Liver (tissue), 9 donors: ENCODE data around the gene HEYL. TPM values are rescaled to one million over a fixed set of nuclear protein-coding genes. Genes with fewer than 3 reads are reported as not detected.

Source experiments
- DNase-seq: peaks from one replicate; pipeline ENCODE4 v3.0.0-alpha.2; 2017; ENCODE audit warnings: low spot score
- H3K27ac ChIP-seq, 2 donors: one replicate each; pipeline ENCODE4 v1.7.0; 2013; ENCODE audit warnings: inconsistent platforms in 2 of 2, low read length in 2 of 2, control low read depth in 1 of 2, low read depth in 1 of 2, mild to moderate bottlenecking in 1 of 2
- H3K27me3 ChIP-seq, 4 donors: one replicate each; pipeline versions ENCODE4 v1.6.1 to v1.7.0; 2013; ENCODE audit warnings: low read length in 3 of 4, inconsistent platforms in 1 of 4, mild to moderate bottlenecking in 1 of 4, moderate library complexity in 1 of 4; ENCODE audit not compliant: control insufficient read depth in 4 of 4, insufficient read depth in 4 of 4
- H3K36me3 ChIP-seq, 4 donors: one replicate each; pipeline versions ENCODE4 v1.6.1 to v1.7.0; 2013; ENCODE audit warnings: low read length in 3 of 4, mild to moderate bottlenecking in 3 of 4, low read depth in 1 of 4, moderate library complexity in 1 of 4; ENCODE audit not compliant: control insufficient read depth in 4 of 4, insufficient read depth in 3 of 4
- H3K4me1 ChIP-seq, 4 donors: one replicate each; pipeline versions ENCODE4 v1.6.1 to v1.7.0; 2013; ENCODE audit warnings: low read length in 3 of 4, mild to moderate bottlenecking in 3 of 4, moderate library complexity in 1 of 4; ENCODE audit not compliant: control insufficient read depth in 4 of 4, insufficient read depth in 4 of 4
- H3K4me3 ChIP-seq, 3 donors: one replicate each; pipeline versions ENCODE4 v1.6.1 to v1.7.0; 2013; ENCODE audit warnings: low read length in 3 of 3, control low read depth in 1 of 3, low read depth in 1 of 3, mild to moderate bottlenecking in 1 of 3
- H3K9ac ChIP-seq, 2 donors: one replicate each; pipeline ENCODE4 v1.7.0; 2013; ENCODE audit warnings: low read length in 2 of 2, mild to moderate bottlenecking in 2 of 2, moderate library complexity in 2 of 2, control low read depth in 1 of 2, low read depth in 1 of 2
- H3K9me3 ChIP-seq, 4 donors: one replicate each; pipeline versions ENCODE4 v1.6.1 to v1.7.0; 2013; ENCODE audit warnings: low read length in 3 of 4; ENCODE audit not compliant: control insufficient read depth in 4 of 4
- ATF3 ChIP-seq: IDR thresholded peaks from 2 replicates; pipeline ENCODE4 v1.6.1; 2016; ENCODE audit warnings: antibody characterized with exemption
- CTCF ChIP-seq: fragments of 150-350 bp; IDR thresholded peaks from 2 replicates; pipeline ENCODE4 v1.5.1; 2017; ENCODE audit warnings: improper control_type of control experiment, low read depth, low read length; ENCODE audit not compliant: missing input control
- EGR1 ChIP-seq, 2 donors: IDR thresholded peaks; 2 replicates each; pipeline ENCODE4 v1.6.1; 2016 to 2018; ENCODE audit warnings: antibody characterized with exemption in 2 of 2, low read depth in 2 of 2
- FOXA1 ChIP-seq: IDR thresholded peaks from 2 replicates; pipeline ENCODE4 v1.6.1; 2016; ENCODE audit warnings: antibody characterized with exemption
- FOXA2 ChIP-seq: IDR thresholded peaks from 2 replicates; pipeline ENCODE4 v1.6.1; 2016; ENCODE audit warnings: antibody characterized with exemption
- HNF4A ChIP-seq, 2 donors: conservative IDR thresholded peaks; 2 replicates each; pipeline ENCODE4 v1.6.1; 2016; ENCODE audit warnings: antibody characterized with exemption in 2 of 2, mild to moderate bottlenecking in 2 of 2
- JUND ChIP-seq, 2 donors: IDR thresholded peaks; 2 replicates each; pipeline ENCODE4 v1.6.1; 2016; ENCODE audit warnings: antibody characterized with exemption in 2 of 2
- MAX ChIP-seq: IDR thresholded peaks from 2 replicates; pipeline ENCODE4 v1.6.1; 2016; ENCODE audit warnings: antibody characterized with exemption
- NR2F2 ChIP-seq: IDR thresholded peaks from 2 replicates; pipeline ENCODE4 v1.6.1; 2016; ENCODE audit warnings: antibody characterized with exemption
- RAD21 ChIP-seq, 2 donors: IDR thresholded peaks; 2 replicates each; pipeline ENCODE4 v1.6.1; 2016; ENCODE audit warnings: antibody characterized with exemption in 2 of 2, mild to moderate bottlenecking in 2 of 2
- REST ChIP-seq: IDR thresholded peaks from 2 replicates; pipeline ENCODE4 v1.6.1; 2016; ENCODE audit warnings: antibody characterized with exemption, mild to moderate bottlenecking
- RXRA ChIP-seq, 2 donors: IDR thresholded peaks; 2 replicates each; pipeline ENCODE4 v1.6.1; 2017 to 2018; ENCODE audit warnings: antibody characterized with exemption in 2 of 2, mild to moderate bottlenecking in 1 of 2
- SP1 ChIP-seq: IDR thresholded peaks from 2 replicates; pipeline ENCODE4 v1.6.1; 2018; ENCODE audit warnings: antibody characterized with exemption, mild to moderate bottlenecking
- TAF1 ChIP-seq: conservative IDR thresholded peaks from 2 replicates; pipeline ENCODE4 v1.6.1; 2016; ENCODE audit warnings: antibody characterized with exemption, mild to moderate bottlenecking
- YY1 ChIP-seq: IDR thresholded peaks from 2 replicates; pipeline ENCODE4 v1.6.1; 2016; ENCODE audit warnings: antibody characterized with exemption, mild to moderate bottlenecking
- WGBS: extraction: QIAGEN DNeasy Blood & Tissue Kit; methylation state at CpG from one replicate; pipeline ENCODE4 v1.1.7; 2013; 5-methylcytosine and 5-hydroxymethylcytosine counted together
- polyA plus RNA-seq, 2 donors: library from polyadenylated mRNA; stranded (reverse) in 1 of 2; unstranded in 1 of 2; fragments of 200-250 nt in 1 of 2; fragments of >200 nt in 1 of 2; fragmentation: Nextera tagmentation in 1 of 2; extraction: Ambion mirVana in 1 of 2; gene quantifications; one replicate each; pipeline versions ENCODE4 v1.2.1 to v1.2.3, GENCODE V29; 2013 to 2015
- total RNA-seq, 2 donors: library from RNA; depleted of rRNA; stranded (reverse); fragments of >200 nt; gene quantifications; one replicate each; pipeline ENCODE4 v1.2.3, GENCODE V29; 2014
- donor health status: healthy.
- donor health status: healthy.
- donor health status: healthy.
- donor health status: healthy.
- donor health status: healthy.

The HEYL gene
- total and polyA plus RNA-seq, 4 donors, result 0.61 to 1.7 (median 1.2) TPM

GRCh38 chr1:39663559-39663958 is 24.1 kb upstream of the HEYL start (continued):
- TF ChIP-seq REST, result no peak

GRCh38 chr1:39662861-39663260 is 23.4 kb upstream of the HEYL start:
- Histone ChIP-seq H3K27ac (no peak overlapping the region), H3K4me1 (no peaks in the 10 kb centered on the region), H3K36me3 (no peaks in the 10 kb centered on the region), H3K4me3 (no peak overlapping the region), H3K9me3 (no peaks in the 10 kb centered on the region), H3K27me3 (peaks cover 0 to 3% (median 0%) of the 10 kb centered on the region in 4 donors), H3K9ac (no peak overlapping the region)
- 95% methylated on average over 1 of the region's 1 CpG for whole genome bisulfite sequencing
- no peak for DNase-seq
- TF ChIP-seq NR2F2 (no peak), YY1 (no peak)

- no peak overlapping the region for H3K4me3 ChIP-seq
- no peaks in the 10 kb centered on the region for H3K27me3 ChIP-seq
- 85% methylated on average over 5 of the region's 5 CpGs for WGBS
- no peaks in the 10 kb centered on the region for H3K4me1 ChIP-seq
- no peak overlapping the region for H3K27ac ChIP-seq
- no peaks in the 10 kb centered on the region for H3K36me3 ChIP-seq
- no peak for DNase-seq
- no peak for TF ChIP-seq FOXA2
- TF ChIP-seq ATF3, result no peak
- TF ChIP-seq MAX, result no peak
- no peak for TF ChIP-seq HNF4A (conservative IDR thresholded peaks at IDR 0.05)
- TF ChIP-seq RAD21 (IDR thresholded peaks at IDR 0.05), result no peak
- no peak for TF ChIP-seq FOXA1
- TF ChIP-seq RXRA (IDR thresholded peaks at IDR 0.05), result no peak
- TF ChIP-seq SP1, result no peak
- TF ChIP-seq TAF1, result no peak
- TF ChIP-seq JUND (IDR thresholded peaks at IDR 0.05), result no peak
- no peak for TF ChIP-seq CTCF
- TF ChIP-seq EGR1 (IDR thresholded peaks at IDR 0.05; ENCODE audit: low read depth in 2 of 2), result no peak
- H3K9ac ChIP-seq, result no peak overlapping the region
- H3K9me3 ChIP-seq, result no peaks in the 10 kb centered on the region
Measured at GRCh38 chr1:39659538-39659937, 20.1 kb upstream of the HEYL start.
